Measurements from ENCODE around the gene SERBP1. TPM values are rescaled to one million over a fixed set of nuclear protein-coding genes. Genes with fewer than 3 reads are reported as not detected.
"Not testable (repeated sequence)": the region's sequence is repeated elsewhere in the genome, so short reads cannot be mapped to it uniquely, and the experiment has no call there.

The SERBP1 gene
- total RNA-seq, 6 experiments from 2014 or later: 65.6 to 156 (median 96.6) TPM

GRCh38 chr1:67420835-67421492, 9.2 kb downstream of the SERBP1 start:
- Histone ChIP-seq H3K9me3 (no peaks in the 10 kb centered on the region), H3K4me1 (peaks cover 0 to 14% (median 5%) of the 10 kb centered on the region in 4 donors), H3K27me3 (no peaks in the 10 kb centered on the region), H3K36me3 (peaks cover 8 to 97% (median 55%) of the 10 kb centered on the region in 4 donors), H3K27ac (no peak overlapping the region), H3K4me3 (no peak overlapping the region)
- intact Hi-C loops (cut with DNase I): no loop called here
- DNase-seq (no peak), ATAC-seq (no peak)
- no peak for TF ChIP-seq POLR2A (IDR thresholded peaks at IDR 0.05)
- TF ChIP-seq CTCF (IDR thresholded peaks at IDR 0.05): no peak

- H3K27ac ChIP-seq: no peak overlapping the region
- WGBS (ENCODE audit: insufficient coverage, low coverage, low lambda C conversion rate, missing lambda C conversion rate): 50% methylated on average over 6 of the region's 6 CpGs
Measured at GRCh38 chr1:67418839-67419586, 11.2 kb downstream of the SERBP1 start.

GRCh38 chr1:67417733-67418132, 12.5 kb downstream of the SERBP1 start:
- H3K4me3 ChIP-seq; H3K9me3 ChIP-seq; H3K27me3 ChIP-seq; intact Hi-C loops (cut with DNase I); DNase-seq; H3K27ac ChIP-seq: not testable (repeated sequence)
- WGBS (ENCODE audit: insufficient coverage, low coverage, low lambda C conversion rate, missing lambda C conversion rate): 59% methylated on average over 3 of the region's 4 CpGs
- peak in 1 of 4 donors; percentile 35 for ATAC-seq
- H3K36me3 ChIP-seq: peaks cover 0 to 95% (median 57%) of the 10 kb centered on the region in 4 donors
- H3K4me1 ChIP-seq: peaks cover 0 to 14% (median 5%) of the 10 kb centered on the region in 4 donors

More at GRCh38 chr1:67418839-67419586, 11.2 kb downstream of the SERBP1 start:
- no peaks in the 10 kb centered on the region for H3K27me3 ChIP-seq
- intact Hi-C loops (cut with DNase I): no loop called here
- peaks cover 0 to 14% (median 5%) of the 10 kb centered on the region in 4 donors for H3K4me1 ChIP-seq
- ATAC-seq (peak in 1 of 4 donors; percentile 55), DNase-seq (no peak)
- peaks cover 5 to 97% (median 57%) of the 10 kb centered on the region in 4 donors for H3K36me3 ChIP-seq
- TF ChIP-seq POLR2A (IDR thresholded peaks at IDR 0.05): no peak
- TF ChIP-seq CTCF (IDR thresholded peaks at IDR 0.05): no peak
- H3K4me3 ChIP-seq: no peak overlapping the region
- H3K9me3 ChIP-seq: no peaks in the 10 kb centered on the region

GRCh38 chr1:67415041-67415440, 15.2 kb downstream of the SERBP1 start:
- H3K36me3 ChIP-seq: peaks cover 0 to 88% (median 43%) of the 10 kb centered on the region in 4 donors
- no peaks in the 10 kb centered on the region for H3K9me3 ChIP-seq
- 89% methylated on average over 6 of the region's 13 CpGs for WGBS (ENCODE audit: insufficient coverage, low coverage, low lambda C conversion rate, missing lambda C conversion rate)
- intact Hi-C loops (cut with DNase I): no loop called here
- no peak overlapping the region for H3K27ac ChIP-seq
- peaks cover 0 to 9% (median 3%) of the 10 kb centered on the region in 4 donors for H3K4me1 ChIP-seq
- ATAC-seq (no peak), DNase-seq (no peak)
- TF ChIP-seq POLR2A (IDR thresholded peaks at IDR 0.05): no peak
- TF ChIP-seq CTCF (IDR thresholded peaks at IDR 0.05): no peak
- no peaks in the 10 kb centered on the region for H3K27me3 ChIP-seq
- H3K4me3 ChIP-seq: no peak overlapping the region

- H3K4me3 ChIP-seq: no peak overlapping the region
- DNase-seq: no peak
- peaks cover 0 to 5% (median under 1%) of the 10 kb centered on the region in 4 donors for H3K4me1 ChIP-seq
- no peak for TF ChIP-seq CTCF (IDR thresholded peaks at IDR 0.05)
- no peak for TF ChIP-seq POLR2A (IDR thresholded peaks at IDR 0.05)
- WGBS (ENCODE audit: insufficient coverage, low coverage, low lambda C conversion rate, missing lambda C conversion rate): 97% methylated on average over 2 of the region's 2 CpGs
- no peak overlapping the region for H3K27ac ChIP-seq
- H3K9me3 ChIP-seq: no peaks in the 10 kb centered on the region
- no peaks in the 10 kb centered on the region for H3K27me3 ChIP-seq
- peaks cover 0 to 88% (median 42%) of the 10 kb centered on the region in 4 donors for H3K36me3 ChIP-seq
- no peak for ATAC-seq
- intact Hi-C loops (cut with DNase I): no loop called here
Measured at GRCh38 chr1:67414574-67414973, 15.6 kb downstream of the SERBP1 start.

GRCh38 chr1:67413101-67413500, 17.1 kb downstream of the SERBP1 start:
- DNase-seq; H3K27ac ChIP-seq; H3K27me3 ChIP-seq; ATAC-seq; H3K4me3 ChIP-seq; H3K9me3 ChIP-seq; H3K4me1 ChIP-seq; intact Hi-C loops (cut with DNase I): not testable (repeated sequence)
- H3K36me3 ChIP-seq: peaks cover 0 to 75% (median 37%) of the 10 kb centered on the region in 4 donors
- WGBS (ENCODE audit: insufficient coverage, low coverage, low lambda C conversion rate, missing lambda C conversion rate): 80% methylated on average over 1 of the region's 2 CpGs
